ENCODE results near the gene RNF167.
"Not testable (repeated sequence)": the region's sequence is repeated elsewhere in the genome, so short reads cannot be mapped to it uniquely, and the experiment has no call there.

Gene RNF167

GRCh38 chr17:4919511-4920047, 20.5 kb upstream of the RNF167 start:
- no peak for DNase-seq (ENCODE audit: low read depth, low spot score)
- TF ChIP-seq EZH2 (IDR thresholded peaks at IDR 0.05) (no peak), FOXP2 (optimal IDR thresholded peaks at IDR 0.05; ENCODE audit: control extremely low read depth, extremely low read length, insufficient read depth) (no peak), POLR2AphosphoS5 (IDR thresholded peaks at IDR 0.05; ENCODE audit: borderline replicate concordance, low read depth, low read length) (no peak)
- no peaks in the 10 kb centered on the region for H3K36me3 ChIP-seq (ENCODE audit: insufficient read depth, low read length)
- H3K9me3 ChIP-seq (ENCODE audit: low read depth, low read length), result no peaks in the 10 kb centered on the region
- no peak overlapping the region for H3K27ac ChIP-seq
- H3K4me3 ChIP-seq, result no peak overlapping the region
- no peak overlapping the region for H3K9ac ChIP-seq (ENCODE audit: insufficient read length)

- TF ChIP-seq EZH2 (IDR thresholded peaks at IDR 0.05) (no peak), POLR2AphosphoS5 (IDR thresholded peaks at IDR 0.05; ENCODE audit: borderline replicate concordance, low read depth, low read length) (no peak), FOXP2 (optimal IDR thresholded peaks at IDR 0.05; ENCODE audit: control extremely low read depth, extremely low read length, insufficient read depth) (no peak)
- no peaks in the 10 kb centered on the region for H3K36me3 ChIP-seq (ENCODE audit: insufficient read depth, low read length)
- DNase-seq (ENCODE audit: low read depth, low spot score), result no peak
- H3K9ac ChIP-seq (ENCODE audit: insufficient read length), result no peak overlapping the region
- H3K27ac ChIP-seq, result no peak overlapping the region
- no peak overlapping the region for H3K4me3 ChIP-seq
- no peaks in the 10 kb centered on the region for H3K9me3 ChIP-seq (ENCODE audit: low read depth, low read length)
Measured at GRCh38 chr17:4920351-4921048, 19.6 kb upstream of the RNF167 start.

- Histone ChIP-seq H3K9ac (ENCODE audit: insufficient read length) (no peak overlapping the region), H3K4me3 (no peak overlapping the region), H3K27ac (no peak overlapping the region), H3K36me3 (ENCODE audit: insufficient read depth, low read length) (no peaks in the 10 kb centered on the region), H3K9me3 (ENCODE audit: low read depth, low read length) (no peaks in the 10 kb centered on the region)
- DNase-seq (ENCODE audit: low read depth, low spot score), result no peak
- TF ChIP-seq POLR2AphosphoS5 (IDR thresholded peaks at IDR 0.05; ENCODE audit: borderline replicate concordance, low read depth, low read length) (no peak), FOXP2 (optimal IDR thresholded peaks at IDR 0.05; ENCODE audit: control extremely low read depth, extremely low read length, insufficient read depth) (no peak), EZH2 (IDR thresholded peaks at IDR 0.05) (no peak)
Measured at GRCh38 chr17:4921320-4921719, 18.7 kb upstream of the RNF167 start.

- not testable (repeated sequence) for H3K9ac ChIP-seq (ENCODE audit: insufficient read length); H3K36me3 ChIP-seq (ENCODE audit: insufficient read depth, low read length); H3K27ac ChIP-seq; H3K4me3 ChIP-seq; H3K9me3 ChIP-seq (ENCODE audit: low read depth, low read length); DNase-seq (ENCODE audit: low read depth, low spot score)
Measured at GRCh38 chr17:4926577-4927335, 13.3 kb upstream of the RNF167 start.

DNA sequence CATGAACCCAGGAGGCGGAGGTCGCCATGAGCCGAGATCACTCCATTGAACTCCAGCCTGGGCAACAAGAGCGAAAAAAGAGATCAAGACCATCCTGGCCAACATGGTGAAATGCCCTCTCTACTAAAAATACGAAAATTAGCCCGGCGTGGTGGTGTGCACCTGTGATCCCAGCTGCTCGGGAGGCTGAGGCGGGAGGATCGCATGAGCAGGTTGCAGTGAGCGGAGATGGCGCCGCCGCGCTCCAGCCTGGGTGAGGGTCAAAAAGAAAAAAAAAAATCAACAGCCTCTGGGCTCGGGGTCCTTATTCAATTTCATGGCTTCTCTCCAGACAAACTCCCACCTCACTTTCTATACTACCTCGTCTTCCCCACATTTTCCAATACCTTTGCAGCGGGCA, 11.2 kb upstream of the RNF167 start:
- Histone ChIP-seq H3K36me3 (ENCODE audit: insufficient read depth, low read length) (no peaks in the 10 kb centered on the region), H3K9me3 (ENCODE audit: low read depth, low read length) (no peaks in the 10 kb centered on the region), H3K4me3 (no peak overlapping the region), H3K9ac (ENCODE audit: insufficient read length) (no peak overlapping the region), H3K27ac (no peak overlapping the region)
- DNase-seq (ENCODE audit: low read depth, low spot score), result no peak
- TF ChIP-seq FOXP2 (optimal IDR thresholded peaks at IDR 0.05; ENCODE audit: control extremely low read depth, extremely low read length, insufficient read depth), result no peak

GRCh38 chr17:4931963-4932362, 8.1 kb upstream of the RNF167 start, which contains the start of gene GP1BA:
TSS of gene GP1BA (plus strand) at chr17:4932277. CDS start at chr17:4932605, 328 bp downstream.
- no peaks in the 10 kb centered on the region for H3K9me3 ChIP-seq (ENCODE audit: low read depth, low read length)
- H3K9ac ChIP-seq (ENCODE audit: insufficient read length), result no peak within 1 kb of the TSS
- no peak within 1 kb of the TSS for H3K4me3 ChIP-seq
- no peak for DNase-seq (ENCODE audit: low read depth, low spot score)
- peaks cover 5% of the 10 kb centered on the region; the same call in 1 of the 2 replicates for H3K36me3 ChIP-seq (ENCODE audit: insufficient read depth, low read length)
- no peak for TF ChIP-seq EZH2 (IDR thresholded peaks at IDR 0.05)
- TF ChIP-seq POLR2AphosphoS5 (IDR thresholded peaks at IDR 0.05; ENCODE audit: borderline replicate concordance, low read depth, low read length), result no peak
- TF ChIP-seq FOXP2 (optimal IDR thresholded peaks at IDR 0.05; ENCODE audit: control extremely low read depth, extremely low read length, insufficient read depth), result no peak
- no peak within 1 kb of the TSS for H3K27ac ChIP-seq

- no peak for DNase-seq (ENCODE audit: low read depth, low spot score)
- Histone ChIP-seq H3K4me3 (no peak overlapping the region), H3K9me3 (ENCODE audit: low read depth, low read length) (no peaks in the 10 kb centered on the region), H3K27ac (no peak overlapping the region), H3K36me3 (ENCODE audit: insufficient read depth, low read length) (peaks cover 12% of the 10 kb centered on the region; the same call in 1 of the 2 replicates), H3K9ac (ENCODE audit: insufficient read length) (no peak overlapping the region)
- TF ChIP-seq EZH2 (IDR thresholded peaks at IDR 0.05) (no peak), POLR2AphosphoS5 (IDR thresholded peaks at IDR 0.05; ENCODE audit: borderline replicate concordance, low read depth, low read length) (no peak), FOXP2 (optimal IDR thresholded peaks at IDR 0.05; ENCODE audit: control extremely low read depth, extremely low read length, insufficient read depth) (no peak)
Measured at GRCh38 chr17:4932756-4933155, 7.3 kb upstream of the RNF167 start.

DNA sequence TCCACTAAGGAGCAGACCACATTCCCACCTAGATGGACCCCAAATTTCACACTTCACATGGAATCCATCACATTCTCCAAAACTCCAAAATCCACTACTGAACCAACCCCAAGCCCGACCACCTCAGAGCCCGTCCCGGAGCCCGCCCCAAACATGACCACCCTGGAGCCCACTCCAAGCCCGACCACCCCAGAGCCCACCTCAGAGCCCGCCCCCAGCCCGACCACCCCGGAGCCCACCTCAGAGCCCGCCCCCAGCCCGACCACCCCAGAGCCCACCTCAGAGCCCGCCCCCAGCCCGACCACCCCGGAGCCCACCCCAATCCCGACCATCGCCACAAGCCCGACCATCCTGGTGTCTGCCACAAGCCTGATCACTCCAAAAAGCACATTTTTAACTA, 6.4 kb upstream of the RNF167 start:
- no peaks in the 10 kb centered on the region for H3K9me3 ChIP-seq (ENCODE audit: low read depth, low read length)
- no peak overlapping the region for H3K27ac ChIP-seq
- DNase-seq (ENCODE audit: low read depth, low spot score), result no peak
- no peak overlapping the region for H3K9ac ChIP-seq (ENCODE audit: insufficient read length)
- H3K36me3 ChIP-seq (ENCODE audit: insufficient read depth, low read length), result peaks cover 20% of the 10 kb centered on the region; the same call in 1 of the 2 replicates
- TF ChIP-seq FOXP2 (optimal IDR thresholded peaks at IDR 0.05; ENCODE audit: control extremely low read depth, extremely low read length, insufficient read depth) (no peak), POLR2AphosphoS5 (IDR thresholded peaks at IDR 0.05; ENCODE audit: borderline replicate concordance, low read depth, low read length) (no peak), EZH2 (IDR thresholded peaks at IDR 0.05) (no peak)
- H3K4me3 ChIP-seq, result no peak overlapping the region

All from SK-N-MC (cell line).